OCI-LY1 (cell line): Measurements from ENCODE around the gene CRYBB3.

Source experiments
- H2AFZ ChIP-seq: fragments of 200-600 bp; sonication (generic), shearing (Covaris generic); 2 replicates; pipeline ENCODE4 v1.6.0; 2014; ENCODE audit warnings: antibody characterized with exemption, mild to moderate bottlenecking, low read length
- H3F3A ChIP-seq: fragments of 200-600 bp; sonication (generic), shearing (Covaris generic); 2 replicates; pipeline ENCODE4 v1.6.0; 2014; ENCODE audit warnings: mild to moderate bottlenecking, antibody characterized with exemption, low read length, moderate library complexity; ENCODE audit not compliant: insufficient read depth
- H3K27ac ChIP-seq: fragments of 200-600 bp; sonication (generic); 2 replicates; pipeline ENCODE4 v1.5.1; 2014; ENCODE audit warnings: low read length, mixed run types, mild to moderate bottlenecking, low read depth; ENCODE audit not compliant: poor library complexity, severe bottlenecking
- H3K27me3 ChIP-seq: fragments of 200-600 bp; sonication (generic); 2 replicates; pipeline ENCODE4 v1.6.0; 2014; ENCODE audit warnings: antibody characterized with exemption, mild to moderate bottlenecking, low read length, moderate library complexity; ENCODE audit not compliant: insufficient read depth
- H3K36me3 ChIP-seq: fragments of 200-600 bp; sonication (generic); 2 replicates; pipeline ENCODE4 v1.6.1; 2014; ENCODE audit warnings: mild to moderate bottlenecking, antibody characterized with exemption, low read length, moderate library complexity, mixed read lengths; ENCODE audit not compliant: insufficient read depth
- H3K4me1 ChIP-seq: fragments of 200-600 bp; sonication (generic); 2 replicates; pipeline ENCODE4 v1.5.1; 2014; ENCODE audit warnings: mild to moderate bottlenecking, low read length, moderate library complexity; ENCODE audit not compliant: insufficient read depth, severe bottlenecking
- H3K4me2 ChIP-seq: fragments of 200-600 bp; sonication (generic), shearing (Covaris generic); 2 replicates; pipeline ENCODE4 v1.6.1; 2014; ENCODE audit warnings: low read length
- H3K4me3 ChIP-seq: fragments of 200-600 bp; sonication (generic); 2 replicates; pipeline ENCODE4 v1.5.1; 2014; ENCODE audit warnings: low read length, low read depth, mild to moderate bottlenecking, mixed read lengths; ENCODE audit not compliant: poor library complexity, severe bottlenecking
- H3K79me2 ChIP-seq: fragments of 200-600 bp; shearing (Covaris generic); 2 replicates; pipeline ENCODE4 v1.6.1; 2016; ENCODE audit warnings: mixed run types, low read length, mixed read lengths; ENCODE audit not compliant: insufficient read depth
- H3K9ac ChIP-seq: fragments of 200-600 bp; sonication (generic), shearing (Covaris generic); 2 replicates; pipeline ENCODE4 v1.6.1; 2014; ENCODE audit warnings: mild to moderate bottlenecking, low read length, mixed read lengths
- H3K9me2 ChIP-seq: fragments of 200-600 bp; sonication (generic), shearing (Covaris generic); 2 replicates; pipeline ENCODE4 v1.6.1; 2014; ENCODE audit warnings: low read depth, mild to moderate bottlenecking, low read length, mixed read lengths
- H3K9me3 ChIP-seq: fragments of 200-600 bp; shearing (Covaris generic); 2 replicates; pipeline ENCODE4 v1.6.1; 2014; ENCODE audit warnings: low read length, mixed read lengths
- H4K20me1 ChIP-seq: fragments of 200-600 bp; sonication (generic), shearing (Covaris generic); 2 replicates; pipeline ENCODE4 v1.6.0; 2016; ENCODE audit warnings: mild to moderate bottlenecking, low read length; ENCODE audit not compliant: insufficient read depth
- CTCF ChIP-seq: fragments of 200-600 bp; sonication (generic), shearing (Covaris generic); IDR thresholded peaks from 2 replicates; pipeline ENCODE4 v1.5.1; 2017; ENCODE audit warnings: mild to moderate bottlenecking, antibody characterized with exemption, low read length, moderate library complexity, mixed read lengths
- EZH2 ChIP-seq: fragments of 200-600 bp; sonication (generic), shearing (Covaris generic); IDR thresholded peaks from 2 replicates; pipeline ENCODE4 v1.8.0; 2017; ENCODE audit warnings: borderline replicate concordance, mixed run types, mild to moderate bottlenecking, antibody characterized with exemption, low read length, moderate library complexity, mixed read lengths

CRYBB3 gene

GRCh38 chr22:25219211-25219689 is 19.6 kb downstream of the CRYBB3 start, which contains the start of gene CRYBB2:
CRYBB2 (plus strand) TSS chr22:25219639; CDS start chr22:25221430, 1,791 bp downstream.
- Histone ChIP-seq H3K27me3 (no peaks in the 10 kb centered on the region), H3K36me3 (no peaks in the 10 kb centered on the region), H4K20me1 (no peaks in the 10 kb centered on the region), H3K4me1 (no peaks in the 10 kb centered on the region), H3K9ac (no peak within 1 kb of the TSS), H3K9me3 (no peaks in the 10 kb centered on the region), H3K4me2 (no peak within 1 kb of the TSS), H3K4me3 (no peak within 1 kb of the TSS), H3K9me2 (no peaks in the 10 kb centered on the region), H3K79me2 (no peaks in the 10 kb centered on the region), H3F3A (no peaks in the 10 kb centered on the region), H3K27ac (no peak within 1 kb of the TSS), H2AFZ (no peak within 1 kb of the TSS)
- TF ChIP-seq EZH2 (no peak), CTCF (no peak)

GRCh38 chr22:25219948-25220442 is 20.3 kb downstream of the CRYBB3 start:
- Histone ChIP-seq H3K79me2 (no peaks in the 10 kb centered on the region), H3K9ac (no peak overlapping the region), H3K36me3 (no peaks in the 10 kb centered on the region), H3K9me3 (no peaks in the 10 kb centered on the region), H3K4me3 (no peak overlapping the region), H3K27me3 (no peaks in the 10 kb centered on the region), H3K27ac (no peak overlapping the region), H3K4me1 (no peaks in the 10 kb centered on the region), H2AFZ (no peak overlapping the region), H3F3A (no peaks in the 10 kb centered on the region), H3K4me2 (no peak overlapping the region), H3K9me2 (no peaks in the 10 kb centered on the region), H4K20me1 (no peaks in the 10 kb centered on the region)
- no peak for TF ChIP-seq CTCF
- no peak for TF ChIP-seq EZH2

GRCh38 chr22:25221790-25222189 is 22.1 kb downstream of the CRYBB3 start:
- no peak overlapping the region for H2AFZ ChIP-seq
- no peaks in the 10 kb centered on the region for H3K27me3 ChIP-seq
- no peaks in the 10 kb centered on the region for H3K9me3 ChIP-seq
- no peak overlapping the region for H3K9ac ChIP-seq
- H4K20me1 ChIP-seq, result no peaks in the 10 kb centered on the region
- H3K4me1 ChIP-seq, result no peaks in the 10 kb centered on the region
- no peak overlapping the region for H3K27ac ChIP-seq
- no peak overlapping the region for H3K4me3 ChIP-seq
- H3K79me2 ChIP-seq, result no peaks in the 10 kb centered on the region
- no peak overlapping the region for H3K4me2 ChIP-seq
- TF ChIP-seq CTCF (no peak), EZH2 (no peak)
- H3K36me3 ChIP-seq, result no peaks in the 10 kb centered on the region
- H3K9me2 ChIP-seq, result no peaks in the 10 kb centered on the region
- H3F3A ChIP-seq, result no peaks in the 10 kb centered on the region
